H1 (cell line): Measurements from ENCODE around the gene RNF38. TPM values are rescaled to one million over a fixed set of nuclear protein-coding genes. Genes with fewer than 3 reads are reported as not detected.

Experiments used
- BACH1 ChIP-seq: IDR thresholded peaks from 2 replicates; pipeline ENCODE4 v1.6.1; 2012; ENCODE audit warnings: low read length, improper control_type of control experiment
- CEBPB ChIP-seq: IDR thresholded peaks from 2 replicates; pipeline ENCODE4 v1.6.1; 2012; ENCODE audit warnings: low read depth, low read length
- CHD2 ChIP-seq: IDR thresholded peaks from 2 replicates; pipeline ENCODE4 v1.6.1; 2012; ENCODE audit warnings: low read length, improper control_type of control experiment
- CREB1 ChIP-seq: IDR thresholded peaks from 2 replicates; pipeline ENCODE4 v1.6.1; 2012; ENCODE audit warnings: inconsistent platforms
- KDM4A ChIP-seq: IDR thresholded peaks from one replicate; pipeline ENCODE4 v1.7.1; 2012; ENCODE audit warnings: low read depth, mild to moderate bottlenecking, moderate library complexity, low read length, inconsistent platforms; ENCODE audit not compliant: severe bottlenecking
- RAD21 ChIP-seq, 2 experiments: IDR thresholded peaks in 1 of 2; conservative IDR thresholded peaks in 1 of 2; 2 replicates each; pipeline ENCODE4 v1.6.1; 2011; ENCODE audit warnings: low read depth in 2 of 2, low read length in 2 of 2, improper control_type of control experiment in 1 of 2, inconsistent platforms in 1 of 2, mild to moderate bottlenecking in 1 of 2, moderate library complexity in 1 of 2
- SIX5 ChIP-seq: IDR thresholded peaks from 2 replicates; pipeline ENCODE4 v1.6.1; 2011; ENCODE audit warnings: mild to moderate bottlenecking, low read depth, low read length
- SP4 ChIP-seq: IDR thresholded peaks from 2 replicates; pipeline ENCODE4 v1.6.1; 2012; ENCODE audit warnings: low read length, inconsistent platforms
- TAF7 ChIP-seq: optimal IDR thresholded peaks from 2 replicates; pipeline ENCODE3; 2011; ENCODE audit warnings: low read depth, mild to moderate bottlenecking, inconsistent platforms, low read length, moderate library complexity, borderline replicate concordance
- polyA plus RNA-seq, 7 experiments: library from polyadenylated mRNA; depleted of rRNA in 3 of 7; stranded (reverse) in 5 of 7; unstranded in 2 of 7; fragments of >200 nt in 5 of 7; fragments of 200-250 nt in 2 of 7; gene quantifications; 1 replicate in 5 of 7; 2 replicates in 1 of 7; 4 replicates in 1 of 7; pipeline versions ENCODE4 v1.2.1 to v1.2.3, GENCODE V29; 2011 to 2013; ENCODE audit warnings: missing spikeins in 2 of 7, mixed read lengths in 2 of 7
- total RNA-seq: library from RNA; stranded (reverse); fragmentation: NEBNext Ultra II Directional; extraction: Animal tissue kit (Norgen Biotek cat#: 25700); gene quantifications from 2 replicates; pipeline ENCODE4 v1.2.1, GENCODE V29; 2021

RNF38 gene
- total and polyA plus RNA-seq, 2 of the 8 experiments (the other 6 are each of a cell fraction or from before 2014, with no cell fraction given): 54.9 to 60.9 TPM

GRCh38 chr9:36323926-36324325, 76.1 kb downstream of the RNF38 start (continued):
- no peak for TF ChIP-seq SIX5
- TF ChIP-seq SP4: no peak
- TF ChIP-seq KDM4A: no peak
- TF ChIP-seq BACH1: no peak
- TF ChIP-seq TAF7: no peak
- TF ChIP-seq RAD21 (IDR thresholded peaks at IDR 0.05 in 1 of 2, conservative IDR thresholded peaks at IDR 0.05 in 1 of 2; ENCODE audit: low read depth in 2 of 2, low read length in 2 of 2): no peak
- TF ChIP-seq CREB1: no peak
- no peak for TF ChIP-seq CEBPB
- no peak for TF ChIP-seq CHD2
